Ectodermal cell (in vitro differentiated cells): ENCODE measurements around the gene LYL1.

Experiments
- H3K27ac ChIP-seq: 2 replicates; pipeline ENCODE4 v1.7.0; 2013; ENCODE audit warnings: mild to moderate bottlenecking, low read depth, low read length; ENCODE audit not compliant: insufficient read depth, poor library complexity, severe bottlenecking
- H3K27me3 ChIP-seq: 2 replicates; pipeline ENCODE4 v1.7.0; 2013; ENCODE audit warnings: mild to moderate bottlenecking, low read length; ENCODE audit not compliant: insufficient read depth, control insufficient read depth, poor library complexity, severe bottlenecking
- H3K36me3 ChIP-seq: one replicate; pipeline ENCODE4 v1.7.0; 2013; ENCODE audit warnings: low read length; ENCODE audit not compliant: control insufficient read depth, insufficient read depth
- H3K4me1 ChIP-seq: one replicate; pipeline ENCODE4 v1.7.0; 2013; ENCODE audit warnings: low read length; ENCODE audit not compliant: control insufficient read depth, insufficient read depth
- H3K4me3 ChIP-seq: 2 replicates; pipeline ENCODE4 v1.7.0; 2013; ENCODE audit warnings: low read depth, low read length, control low read depth; ENCODE audit not compliant: insufficient read depth
- H3K9me3 ChIP-seq: 2 replicates; pipeline ENCODE4 v1.7.0; 2013; ENCODE audit warnings: mild to moderate bottlenecking, low read length, moderate library complexity; ENCODE audit not compliant: control insufficient read depth
- WGBS, 2 experiments: methylation state at CpG; one replicate each; pipeline ENCODE4 v1.1.7; 2013; ENCODE audit warnings: missing lambda C conversion rate in 2 of 2; 5-methylcytosine and 5-hydroxymethylcytosine counted together

The LYL1 gene

GRCh38 chr19:13104848-13105711, 2.4 kb upstream of the LYL1 start:
- WGBS, 2 experiments: 95 to 96% methylated on average over 29 of the region's 29 CpGs
- Histone ChIP-seq H3K36me3 (peaks cover 6% of the 10 kb centered on the region), H3K27me3 (peaks cover 33% of the 10 kb centered on the region), H3K4me3 (no peak overlapping the region), H3K9me3 (no peaks in the 10 kb centered on the region), H3K27ac (no peak overlapping the region), H3K4me1 (no peaks in the 10 kb centered on the region)

GRCh38 chr19:13104360-13104847, 1.7 kb upstream of the LYL1 start:
- Histone ChIP-seq H3K27me3 (peaks cover 40% of the 10 kb centered on the region), H3K9me3 (no peaks in the 10 kb centered on the region), H3K4me1 (no peaks in the 10 kb centered on the region), H3K27ac (no peak overlapping the region), H3K4me3 (no peak overlapping the region), H3K36me3 (peaks cover 6% of the 10 kb centered on the region)
- WGBS, 2 experiments: 54 to 55% methylated on average over 33 of the region's 33 CpGs

DNA sequence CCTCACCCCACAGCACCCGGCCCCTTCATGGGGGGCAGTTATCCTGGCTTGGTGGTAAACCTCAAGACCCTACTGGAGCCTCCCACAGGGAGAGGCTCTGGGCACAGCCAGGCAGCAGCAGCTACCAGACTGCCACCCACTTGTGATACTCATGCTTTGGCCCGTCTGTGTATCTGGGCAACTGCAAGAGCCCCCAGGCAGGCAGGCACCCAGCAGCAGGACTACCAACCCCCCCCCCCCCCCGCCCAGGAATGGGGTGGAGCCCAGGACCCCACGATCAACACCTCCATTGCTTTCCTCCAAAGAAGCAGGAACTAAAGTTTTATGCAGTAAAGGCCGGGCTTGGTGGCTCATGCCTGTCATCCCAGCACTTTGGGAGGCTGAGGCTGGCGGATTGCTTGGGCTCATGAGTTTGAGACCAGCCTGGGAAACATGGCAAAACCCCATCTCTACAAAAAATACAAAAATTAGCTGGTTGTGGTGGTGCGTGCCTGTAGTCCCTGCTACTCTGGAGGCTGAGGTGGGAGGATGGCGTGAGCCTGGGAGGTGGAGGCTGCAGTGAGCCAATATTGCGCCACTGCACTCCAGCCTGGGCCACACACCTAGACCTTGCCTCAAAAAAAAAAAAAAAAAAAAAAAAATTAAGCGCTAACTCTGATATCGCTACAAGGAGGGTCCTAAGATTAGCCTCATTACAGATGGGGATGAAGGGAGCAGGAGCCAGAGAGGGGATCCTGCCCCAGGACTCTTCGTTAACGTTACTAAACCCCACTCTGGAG, 1.1 kb upstream of the LYL1 start:
- Histone ChIP-seq H3K4me1 (no peaks in the 10 kb centered on the region), H3K27me3 (peaks cover 46% of the 10 kb centered on the region), H3K36me3 (peaks cover 6% of the 10 kb centered on the region), H3K27ac (no peak overlapping the region), H3K9me3 (no peaks in the 10 kb centered on the region), H3K4me3 (no peak overlapping the region)
- 90 to 91% methylated on average over 12 of the region's 13 CpGs for WGBS, 2 experiments

DNA sequence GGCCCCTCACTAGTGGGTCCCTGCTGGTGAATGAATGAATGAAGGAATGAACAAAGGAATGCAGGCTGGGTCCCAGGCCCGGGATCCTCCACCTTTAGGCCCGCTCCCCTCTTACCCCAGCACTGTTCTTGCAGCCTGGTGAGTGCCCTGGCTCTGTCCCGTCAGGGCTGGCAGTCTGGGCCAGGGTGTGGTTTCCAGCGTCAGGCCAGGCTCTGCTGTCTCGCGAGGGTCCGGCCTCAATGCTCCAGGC, 317 bp downstream of the LYL1 start:
- Histone ChIP-seq H3K4me1 (no peaks in the 10 kb centered on the region), H3K9me3 (no peaks in the 10 kb centered on the region), H3K27me3 (peaks cover 61% of the 10 kb centered on the region), H3K27ac (no peak overlapping the region), H3K4me3 (no peak overlapping the region), H3K36me3 (peaks cover 1% of the 10 kb centered on the region)
- WGBS, 2 experiments: 31 to 35% methylated on average over 7 of the region's 7 CpGs

DNA sequence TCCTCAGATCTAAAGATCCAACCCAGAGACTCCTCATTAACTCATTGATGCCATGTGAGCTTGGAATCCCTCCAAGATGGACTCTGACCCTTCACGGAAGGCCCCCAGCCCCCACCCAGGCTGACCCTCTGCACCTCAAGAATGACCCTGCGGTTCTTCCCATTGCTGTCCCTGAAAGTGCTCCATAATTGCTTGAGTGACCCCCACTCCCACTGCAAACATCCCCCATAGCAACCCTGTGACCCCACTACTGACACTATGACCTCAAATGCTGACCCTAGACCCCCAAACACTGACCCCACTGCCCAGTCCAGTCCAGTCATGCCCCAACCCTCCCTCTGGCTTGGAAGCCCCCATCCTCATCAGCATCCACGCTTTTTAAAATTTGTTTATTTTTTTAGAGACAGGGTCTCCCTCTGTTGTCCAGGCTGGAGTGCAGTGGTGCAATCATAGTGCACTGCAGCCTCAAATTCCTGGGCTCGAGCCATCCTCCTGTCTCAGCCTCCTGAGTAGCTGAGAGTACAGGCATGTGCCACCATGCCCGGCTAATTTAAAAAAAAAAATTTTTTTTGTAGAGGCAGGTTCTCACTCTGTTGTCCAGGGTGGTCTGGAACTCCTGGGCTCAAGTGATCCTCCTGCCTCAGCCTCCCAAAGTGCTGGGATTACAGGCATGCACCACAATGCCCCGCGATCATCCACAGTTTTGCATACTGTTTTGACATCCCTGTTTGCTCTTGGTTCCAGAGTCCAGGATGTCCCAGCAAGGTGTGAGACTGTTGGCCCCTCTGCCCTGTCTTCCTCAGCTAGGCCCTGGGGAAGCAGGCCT, 855 bp downstream of the LYL1 start:
- Histone ChIP-seq H3K4me3 (no peak overlapping the region), H3K4me1 (no peaks in the 10 kb centered on the region), H3K36me3 (no peaks in the 10 kb centered on the region), H3K9me3 (no peaks in the 10 kb centered on the region), H3K27ac (no peak overlapping the region), H3K27me3 (peaks cover 66% of the 10 kb centered on the region)
- 89 to 91% methylated on average over 7 of the region's 7 CpGs for WGBS, 2 experiments

GRCh38 chr19:13100841-13101589, 1.6 kb downstream of the LYL1 start:
- Histone ChIP-seq H3K36me3 (no peaks in the 10 kb centered on the region), H3K27ac (no peak overlapping the region), H3K9me3 (no peaks in the 10 kb centered on the region), H3K4me3 (no peak overlapping the region), H3K27me3 (peaks cover 74% of the 10 kb centered on the region), H3K4me1 (no peaks in the 10 kb centered on the region)
- WGBS, 2 experiments: 64 to 71% methylated on average over 18 of the region's 18 CpGs

DNA sequence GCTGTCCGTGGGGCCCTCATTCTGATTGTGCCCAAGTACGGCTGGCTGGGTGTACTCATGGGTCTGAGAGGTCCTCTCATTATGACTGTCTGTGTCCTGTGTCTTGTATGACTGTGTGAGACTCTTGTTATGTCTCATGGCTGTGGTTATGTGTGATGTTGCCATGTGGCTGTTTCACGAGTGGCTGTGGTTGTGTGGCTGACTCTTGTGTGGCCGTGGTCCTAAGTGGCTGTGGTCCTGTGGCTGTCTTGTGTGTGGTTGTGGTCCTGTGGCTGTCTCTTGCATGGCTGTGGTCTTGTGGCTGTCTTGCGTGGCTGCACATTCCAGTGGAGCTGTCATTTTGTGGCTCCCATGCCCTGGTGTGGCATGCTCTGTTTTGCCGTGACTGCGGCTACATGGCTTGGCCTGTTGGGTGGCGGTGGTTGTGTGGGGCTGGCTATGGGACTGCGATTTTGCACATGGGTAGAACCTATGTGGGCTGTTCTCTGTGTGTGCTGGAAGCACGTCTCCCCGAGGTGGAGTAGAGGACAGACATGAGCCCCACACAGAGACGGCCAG, 2.5 kb downstream of the LYL1 start:
- no peak overlapping the region for H3K27ac ChIP-seq
- H3K36me3 ChIP-seq: no peaks in the 10 kb centered on the region
- peaks cover 8% of the 10 kb centered on the region for H3K4me1 ChIP-seq
- 87 to 90% methylated on average over 12 of the region's 12 CpGs for WGBS, 2 experiments
- H3K27me3 ChIP-seq: peaks cover 83% of the 10 kb centered on the region
- H3K4me3 ChIP-seq: no peak overlapping the region
- no peaks in the 10 kb centered on the region for H3K9me3 ChIP-seq

DNA sequence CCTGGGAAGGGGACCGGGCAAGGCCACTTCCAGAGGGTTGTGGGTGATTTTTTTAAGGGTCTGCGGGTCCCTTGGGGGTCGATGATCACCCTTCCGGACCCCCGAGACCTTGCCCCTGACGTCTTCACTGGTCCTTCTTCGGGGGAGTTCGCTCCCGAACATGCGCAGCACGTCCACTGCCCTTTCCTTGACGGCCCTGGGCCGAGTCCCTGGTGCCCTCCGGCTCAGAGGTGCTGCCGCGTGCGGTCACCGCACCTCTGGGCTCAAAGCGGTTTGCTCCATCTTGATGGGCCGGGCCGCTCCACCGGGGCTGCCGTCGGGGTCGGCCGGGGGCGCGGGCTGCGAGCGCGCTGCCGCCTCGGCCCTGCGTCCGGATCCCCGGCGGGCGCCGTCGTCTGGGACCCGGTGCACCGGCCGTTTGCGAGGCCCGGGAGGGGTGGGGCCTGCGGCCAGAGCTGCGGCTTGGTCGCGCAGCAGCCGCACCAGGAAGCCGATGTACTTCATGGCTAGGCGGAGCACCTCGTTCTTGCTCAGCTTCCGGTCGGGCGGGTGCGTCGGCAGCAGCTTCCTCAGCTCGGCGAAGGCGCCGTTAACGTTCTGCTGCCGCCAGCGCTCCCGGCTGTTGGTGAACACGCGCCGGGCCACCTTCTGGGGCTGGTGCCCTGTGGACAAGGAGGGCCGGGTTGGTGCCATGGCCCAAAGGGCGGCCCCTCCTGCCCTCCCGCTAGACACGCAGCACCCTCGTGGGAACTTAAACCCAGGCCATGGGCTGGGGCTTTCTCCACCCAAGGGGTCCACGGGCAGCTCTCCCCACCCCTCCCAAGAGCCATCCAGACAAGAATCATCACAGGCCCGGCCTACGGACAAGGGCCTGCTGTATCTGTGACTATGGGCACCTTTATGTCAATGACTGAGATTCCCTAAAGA, 3.3 kb downstream of the LYL1 start:
- 9 to 10% methylated on average over 77 of the region's 77 CpGs for WGBS, 2 experiments
- Histone ChIP-seq H3K27me3 (peaks cover 91% of the 10 kb centered on the region), H3K4me3 (no peak overlapping the region), H3K27ac (no peak overlapping the region), H3K36me3 (no peaks in the 10 kb centered on the region), H3K4me1 (peaks cover 15% of the 10 kb centered on the region), H3K9me3 (no peaks in the 10 kb centered on the region)
